Heart right ventricle (tissue), 16 donors: ENCODE results near the gene NT5C1A. TPM values are rescaled to one million over a fixed set of nuclear protein-coding genes. Genes with fewer than 3 reads are reported as not detected.
A peak's percentile ranks its signal among the peaks of the same experiment; 100 is the strongest.

Experiments
- ATAC-seq, 8 donors: fragments of 200-7000 bp; cut with Tn5 transposase; one replicate each; pipeline ENCODE4 v1.9.1; 2020; ENCODE audit warnings: mild to moderate bottlenecking in 8 of 8, moderate library complexity in 8 of 8, moderate number of reproducible peaks in 1 of 8
- DNase-seq, 2 donors: peaks; one replicate each; pipeline ENCODE4 v3.0.0-alpha.2; 2020
- H3K27ac ChIP-seq, 10 donors: fragments of 200-600 bp; sonication (generic) in 2 of 10; one replicate each; pipeline versions ENCODE4 v1.5.0 to v1.8.0; 2020 to 2022; ENCODE audit warnings: mild to moderate bottlenecking in 3 of 10
- H3K27me3 ChIP-seq, 7 donors: fragments of 200-600 bp; one replicate each; pipeline ENCODE4 v1.8.0; 2021 to 2022; ENCODE audit warnings: mild to moderate bottlenecking in 2 of 7
- H3K36me3 ChIP-seq, 9 donors: fragments of 200-600 bp; sonication (generic) in 1 of 9; one replicate each; pipeline versions ENCODE4 v1.5.0 to v1.8.0; 2020 to 2022; ENCODE audit warnings: mild to moderate bottlenecking in 2 of 9
- H3K4me1 ChIP-seq, 9 donors: fragments of 200-600 bp; sonication (generic) in 1 of 9; one replicate each; pipeline versions ENCODE4 v1.5.0 to v1.8.0; 2020 to 2022; ENCODE audit warnings: mild to moderate bottlenecking in 4 of 9
- H3K4me3 ChIP-seq, 10 donors: fragments of 200-600 bp; sonication (generic) in 2 of 10; one replicate each; pipeline versions ENCODE4 v1.5.0 to v1.8.0; 2020 to 2022; ENCODE audit warnings: mild to moderate bottlenecking in 7 of 10, moderate library complexity in 2 of 10
- H3K9me3 ChIP-seq, 11 donors: fragments of 200-600 bp in 10 of 11; sonication (generic) in 2 of 11; one replicate each; pipeline versions ENCODE4 v1.5.0 to v1.8.0; 2013 to 2022; ENCODE audit warnings: mild to moderate bottlenecking in 2 of 11, control low read depth in 1 of 11, moderate library complexity in 1 of 11
- WGBS, 2 donors: extraction: QIAGEN DNeasy Blood & Tissue Kit; methylation state at CpG; one replicate each; pipeline ENCODE4 v1.1.7; 2013; ENCODE audit warnings: inconsistent platforms in 1 of 2; 5-methylcytosine and 5-hydroxymethylcytosine counted together
- intact Hi-C, 10 donors: fragments of 100-400 bp; cut with DNase I; formaldehyde crosslinking; loops; one replicate each; pipeline versions ENCODE4 v1.11.1 to v1.14.2; 2022
- polyA plus RNA-seq, 2 donors: library from polyadenylated mRNA; stranded (reverse); fragments of 200-250 nt; gene quantifications; one replicate each; pipeline ENCODE4 v1.2.3, GENCODE V29; 2013
- total RNA-seq, 10 donors: library from RNA; stranded (reverse); fragmentation: NEBNext Ultra II Directional in 3 of 10; extraction: Animal tissue kit (Norgen Biotek cat#: 25700) in 3 of 10; gene quantifications; one replicate each; pipeline versions ENCODE4 v1.2.1 to v1.2.4, GENCODE V29; 2021 to 2023
- TF ChIP-seq, protein P1 (sequence below), 9 donors: fragments of 200-600 bp; sonication (generic) in 2 of 9; IDR thresholded peaks; one replicate each; pipeline versions ENCODE4 v1.5.0 to v1.8.0; 2021 to 2022; ENCODE audit warnings: antibody characterized with exemption in 9 of 9, mild to moderate bottlenecking in 5 of 9, moderate library complexity in 1 of 9
- donor health status: Arrhythmogenic right ventricular cardiomyopathy.
- donor health status: ischemic (EF 13 %, LVEDD 7.1; RV severe dilation, severe dysfunction).
- donor health status: healthy with polysubstance abuse.
- donor health status: DM: no; HTN: yes; CAD: no.
- donor health status: DM: no; HTN: no; CAD: no.
- donor health status: ischemic (EF 25% LVEDD 6.9; RV normal size, moderate dysfunction).
- donor health status: ischemic (EF 25% LVEDD 5.7; RV mildly dilated, moderate dysfunction).
- donor health status: healthy.
- donor health status: DM: yes; HTN: yes; CAD: no.
- donor health status: Ischemic cardiomyopathy.
- donor health status: ischemic (EF 35%, LVEDD 5.7; RV mildly dilated, moderate dysfunction).
- donor health status: nonischemic (EF 11% LVEDD 7.7; RV severe dilation, severe dysfunction).
- donor health status: DM: yes; HTN: yes; CAD: no.
- donor health status: PGD.
- donor health status: ischemic (EF 29% LVEDD 5.4; RV normal size, mild dysfunction).
- donor health status: nonischemic (EF 23%, LVEDD 6.1; RV moderate dilation, normal function).

NT5C1A gene
- total and polyA plus RNA-seq, 12 donors = 0.68 to 59.2 (median 25.0) TPM

DNA sequence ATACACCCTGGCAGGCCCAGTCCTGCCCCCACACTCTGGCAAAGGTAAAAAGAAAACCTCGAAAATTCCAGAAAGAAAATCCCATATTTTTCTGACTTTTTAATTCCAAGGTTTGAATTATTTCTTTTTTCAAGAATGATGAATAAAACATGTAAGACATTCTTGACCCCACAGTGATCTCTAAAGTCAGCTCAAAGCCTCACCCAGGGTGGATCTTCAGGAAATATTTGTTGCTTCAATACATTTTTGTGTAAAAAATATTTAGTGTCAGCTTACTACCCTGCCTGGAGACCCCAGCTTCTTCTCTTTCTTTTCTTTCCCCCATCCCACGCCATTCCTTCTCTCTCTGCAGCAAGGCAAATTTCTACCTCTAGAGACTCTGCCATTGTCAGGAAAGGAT lies 7.0 kb upstream of the NT5C1A start:
- H3K4me1 ChIP-seq = peaks cover 0 to 5% (median 2%) of the 10 kb centered on the region in 9 donors
- WGBS, 2 donors = 78% methylated on average over 2 of the region's 2 CpGs
- no peak overlapping the region for H3K27ac ChIP-seq
- ATAC-seq (no peak), DNase-seq (no peak)
- no peak overlapping the region for H3K4me3 ChIP-seq
- H3K9me3 ChIP-seq = no peaks in the 10 kb centered on the region
- TF ChIP-seq, protein P1, sequence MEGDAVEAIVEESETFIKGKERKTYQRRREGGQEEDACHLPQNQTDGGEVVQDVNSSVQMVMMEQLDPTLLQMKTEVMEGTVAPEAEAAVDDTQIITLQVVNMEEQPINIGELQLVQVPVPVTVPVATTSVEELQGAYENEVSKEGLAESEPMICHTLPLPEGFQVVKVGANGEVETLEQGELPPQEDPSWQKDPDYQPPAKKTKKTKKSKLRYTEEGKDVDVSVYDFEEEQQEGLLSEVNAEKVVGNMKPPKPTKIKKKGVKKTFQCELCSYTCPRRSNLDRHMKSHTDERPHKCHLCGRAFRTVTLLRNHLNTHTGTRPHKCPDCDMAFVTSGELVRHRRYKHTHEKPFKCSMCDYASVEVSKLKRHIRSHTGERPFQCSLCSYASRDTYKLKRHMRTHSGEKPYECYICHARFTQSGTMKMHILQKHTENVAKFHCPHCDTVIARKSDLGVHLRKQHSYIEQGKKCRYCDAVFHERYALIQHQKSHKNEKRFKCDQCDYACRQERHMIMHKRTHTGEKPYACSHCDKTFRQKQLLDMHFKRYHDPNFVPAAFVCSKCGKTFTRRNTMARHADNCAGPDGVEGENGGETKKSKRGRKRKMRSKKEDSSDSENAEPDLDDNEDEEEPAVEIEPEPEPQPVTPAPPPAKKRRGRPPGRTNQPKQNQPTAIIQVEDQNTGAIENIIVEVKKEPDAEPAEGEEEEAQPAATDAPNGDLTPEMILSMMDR (IDR thresholded peaks at IDR 0.05) = no peak
- H3K27me3 ChIP-seq = peaks cover 0 to 38% (median 34%) of the 10 kb centered on the region in 7 donors
- H3K36me3 ChIP-seq = no peaks in the 10 kb centered on the region
- intact Hi-C loops = loop anchor here in 1 of 10 donors (5.0 kb wide), 1 partner anchor 33 kb away; no protein-coding TSS in a partner anchor

DNA sequence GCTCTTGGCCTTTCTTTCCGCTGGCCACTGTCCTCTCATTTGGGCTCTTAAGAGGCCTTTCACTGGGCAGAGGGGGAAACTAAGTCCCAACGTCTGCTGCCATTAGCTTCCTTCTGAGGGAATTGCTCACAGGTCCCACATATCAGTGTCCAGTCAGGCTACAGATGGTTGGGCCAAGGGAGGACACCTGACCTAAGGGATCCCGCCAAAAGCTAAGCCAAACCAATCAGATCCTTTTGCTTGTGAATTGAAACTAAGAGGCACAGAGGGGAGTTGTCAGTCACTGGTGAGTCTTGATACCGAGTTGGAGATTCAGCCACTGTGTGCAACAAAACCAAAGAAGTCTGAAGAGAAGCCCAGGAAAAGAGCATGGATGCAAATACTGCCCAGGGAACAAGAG lies 5.7 kb upstream of the NT5C1A start:
- 83 to 86% methylated on average over 4 of the region's 4 CpGs for WGBS, 2 donors
- H3K27ac ChIP-seq = no peak overlapping the region
- intact Hi-C loops = loop anchor here in 1 of 10 donors (5.0 kb wide), 1 partner anchor 35 kb away; no protein-coding TSS in a partner anchor

DNA sequence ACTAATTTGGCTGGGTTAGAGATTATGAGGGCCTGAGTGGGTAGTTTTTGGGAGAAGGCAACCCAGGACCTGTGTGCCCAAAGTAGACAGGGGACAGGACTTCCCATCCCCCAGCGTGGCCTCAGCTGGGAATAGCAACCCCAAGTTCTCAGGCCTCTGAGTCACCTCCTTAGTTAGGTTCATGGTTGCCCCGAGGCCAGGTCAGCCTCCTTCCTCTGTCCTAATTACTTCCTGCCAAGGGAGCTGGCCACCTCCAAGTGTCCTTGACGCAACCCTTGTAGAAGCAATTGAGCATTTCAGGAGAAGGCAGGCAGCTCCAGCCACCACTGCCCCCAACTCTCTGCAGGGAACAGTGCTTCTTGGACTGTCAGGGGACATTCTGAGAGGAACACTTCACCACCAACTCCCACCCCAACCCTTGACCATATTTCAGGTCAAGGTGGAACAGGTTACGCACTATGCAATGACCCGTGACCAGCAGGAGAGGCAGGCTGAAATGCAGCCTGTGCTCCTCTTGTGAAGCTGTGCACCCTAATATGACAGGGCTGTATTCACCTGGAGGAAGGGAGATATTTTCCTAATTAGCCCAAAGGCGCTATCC lies 5.1 kb upstream of the NT5C1A start:
- no peak for DNase-seq
- H3K27ac ChIP-seq = no peak overlapping the region
- intact Hi-C loops = loop anchor here in 1 of 10 donors (5.0 kb wide), 1 partner anchor 35 kb away; no protein-coding TSS in a partner anchor

More for the DNA sequence above, 5.7 kb upstream of the NT5C1A start:
- ATAC-seq = no peak
- Histone ChIP-seq H3K36me3 (no peaks in the 10 kb centered on the region), H3K4me1 (peaks cover 0 to 6% (median 2%) of the 10 kb centered on the region in 9 donors), H3K4me3 (no peak overlapping the region), H3K9me3 (no peaks in the 10 kb centered on the region), H3K27me3 (peaks cover 0 to 33% (median 22%) of the 10 kb centered on the region in 7 donors)
- TF ChIP-seq, protein P1 (IDR thresholded peaks at IDR 0.05) = no peak
- DNase-seq = no peak

DNA sequence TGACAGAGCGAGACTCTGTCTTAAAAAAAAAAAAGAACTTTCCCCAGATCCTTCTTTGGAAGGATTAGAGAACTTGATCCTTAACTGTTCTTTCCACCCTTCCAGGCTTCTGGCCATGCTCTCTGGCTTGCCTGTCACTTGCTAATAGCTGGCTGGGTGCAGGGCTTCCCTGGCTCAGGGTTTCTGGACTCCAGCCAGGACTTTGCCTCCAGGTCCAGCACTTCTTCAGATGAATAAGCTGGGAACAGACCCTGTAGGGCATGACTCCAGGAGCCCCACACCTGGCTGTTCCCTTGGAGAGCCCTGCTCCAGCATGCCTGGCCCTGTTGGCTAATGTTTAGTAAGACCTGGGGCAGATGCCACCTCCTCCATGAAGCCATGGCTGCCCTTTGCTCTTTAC lies 3.3 kb upstream of the NT5C1A start:
- Histone ChIP-seq H3K27ac (no peak overlapping the region), H3K9me3 (no peaks in the 10 kb centered on the region), H3K4me1 (peaks cover 0 to 27% (median 21%) of the 10 kb centered on the region in 9 donors), H3K36me3 (no peaks in the 10 kb centered on the region), H3K27me3 (peaks cover 0 to 33% (median 16%) of the 10 kb centered on the region in 7 donors), H3K4me3 (no peak overlapping the region)
- DNase-seq (no peak), ATAC-seq (no peak)
- intact Hi-C loops = loop anchor here in 1 of 10 donors (5.0 kb wide), 1 partner anchor 37 kb away; no protein-coding TSS in a partner anchor
- 91 to 100% methylated on average over 1 of the region's 1 CpG for whole genome bisulfite sequencing, 2 donors
- TF ChIP-seq, protein P1 (IDR thresholded peaks at IDR 0.05) = no peak

More for the DNA sequence above, 5.1 kb upstream of the NT5C1A start:
- Histone ChIP-seq H3K4me1 (peaks cover 0 to 12% (median 6%) of the 10 kb centered on the region in 9 donors), H3K4me3 (no peak overlapping the region), H3K9me3 (no peaks in the 10 kb centered on the region), H3K27me3 (peaks cover 0 to 33% (median 18%) of the 10 kb centered on the region in 7 donors), H3K36me3 (no peaks in the 10 kb centered on the region)
- ATAC-seq = peak in 1 of 8 donors; percentile 16
- 79 to 82% methylated on average over 6 of the region's 6 CpGs for WGBS, 2 donors
- TF ChIP-seq, protein P1 (IDR thresholded peaks at IDR 0.05) = no peak
